Activated T-cell treated with anti-CD3 and anti-CD28 coated beads, Interleukin-2, amount 50 U/mL, for 48 hours (primary cell): ENCODE measurements around the gene CANT1.
"Not testable (repeated sequence)": the region's sequence is repeated elsewhere in the genome, so short reads cannot be mapped to it uniquely, and the experiment has no call there.

Experiments used
- DNase-seq, 2 experiments: peaks; one replicate each; pipeline ENCODE4 v3.0.0-alpha.2; 2020

CANT1 gene

DNA sequence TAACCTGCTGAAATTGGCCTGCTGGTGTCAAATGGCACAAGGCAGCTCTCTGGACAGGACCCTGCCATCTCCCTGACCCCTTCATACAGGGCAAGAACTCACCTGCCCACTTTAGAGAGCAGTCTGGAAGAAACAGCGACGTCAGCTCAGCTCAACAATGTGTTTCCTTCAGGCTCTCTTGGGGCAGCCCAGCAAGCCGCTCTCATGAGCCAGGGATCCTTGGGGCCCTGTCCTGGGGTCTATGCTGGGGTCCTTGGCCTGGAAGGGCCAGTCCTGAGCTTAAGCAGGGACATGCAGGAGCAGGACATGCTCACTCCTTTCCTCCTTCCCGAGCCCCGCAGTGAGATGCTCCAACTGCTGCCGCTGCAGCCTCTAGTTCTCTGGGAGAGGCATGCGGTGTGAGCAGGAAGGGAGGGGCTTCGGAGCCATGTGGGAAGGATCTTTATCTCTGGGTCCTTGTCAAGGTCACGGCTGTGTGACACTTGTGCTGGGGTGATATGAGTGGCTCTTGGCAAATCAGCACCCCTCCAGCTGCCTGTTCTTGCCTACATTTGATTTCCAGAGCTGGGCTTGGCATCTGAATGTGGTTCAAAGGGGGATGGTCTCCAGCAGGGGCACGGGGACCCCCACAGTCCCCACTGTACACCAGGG lies 17.8 kb upstream of the CANT1 start:
- DNase-seq, result no peak

- DNase-seq, result no peak
Measured at GRCh38 chr17:79026376-79027273, 17.1 kb upstream of the CANT1 start.

- no peak for DNase-seq
Measured at GRCh38 chr17:79024901-79025737, 15.6 kb upstream of the CANT1 start.

DNA sequence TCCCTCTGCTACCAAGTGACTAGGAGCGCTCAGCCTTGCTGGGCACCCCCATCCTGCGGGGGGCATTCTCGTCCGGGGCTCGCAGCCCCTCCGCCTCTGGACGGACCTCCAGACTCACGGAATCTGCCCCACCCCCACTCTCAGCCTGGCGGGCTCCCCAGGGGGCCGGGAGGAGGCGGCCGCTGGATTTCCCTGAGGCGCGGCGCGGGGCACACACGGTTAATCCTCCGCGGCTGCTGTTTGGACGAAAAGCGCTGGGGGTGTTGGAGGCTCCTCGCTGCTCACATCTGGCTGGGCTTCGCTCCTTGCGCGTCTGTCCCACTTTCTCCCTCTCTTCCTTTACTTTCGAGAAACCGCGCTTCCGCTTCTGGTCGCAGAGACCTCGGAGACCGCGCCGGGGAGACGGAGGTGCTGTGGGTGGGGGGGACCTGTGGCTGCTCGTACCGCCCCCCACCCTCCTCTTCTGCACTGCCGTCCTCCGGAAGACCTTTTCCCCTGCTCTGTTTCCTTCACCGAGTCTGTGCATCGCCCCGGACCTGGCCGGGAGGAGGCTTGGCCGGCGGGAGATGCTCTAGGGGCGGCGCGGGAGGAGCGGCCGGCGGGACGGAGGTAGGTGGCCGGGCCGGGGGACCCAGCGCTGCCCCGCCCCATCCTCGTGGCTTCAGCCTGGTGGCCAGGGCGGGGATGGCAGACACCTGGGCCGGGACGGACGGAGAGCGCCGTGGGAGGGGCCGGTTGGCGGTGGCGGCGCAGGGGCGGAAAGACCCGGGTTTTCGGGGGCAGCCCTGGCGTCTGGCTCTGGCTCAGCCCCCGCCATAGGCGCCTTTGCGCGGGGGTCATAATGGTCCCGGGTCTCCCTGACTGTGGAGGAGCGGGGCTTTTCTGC lies 14.6 kb upstream of the CANT1 start, which contains the start of gene C1QTNF1:
Gene C1QTNF1 (plus strand): TSS at position 284 of the 886 bp plus-strand sequence. CDS start 19,800 bp downstream, outside the sequence.
- DNase-seq, result peak in 1 of 2 experiments; percentile 57

DNA sequence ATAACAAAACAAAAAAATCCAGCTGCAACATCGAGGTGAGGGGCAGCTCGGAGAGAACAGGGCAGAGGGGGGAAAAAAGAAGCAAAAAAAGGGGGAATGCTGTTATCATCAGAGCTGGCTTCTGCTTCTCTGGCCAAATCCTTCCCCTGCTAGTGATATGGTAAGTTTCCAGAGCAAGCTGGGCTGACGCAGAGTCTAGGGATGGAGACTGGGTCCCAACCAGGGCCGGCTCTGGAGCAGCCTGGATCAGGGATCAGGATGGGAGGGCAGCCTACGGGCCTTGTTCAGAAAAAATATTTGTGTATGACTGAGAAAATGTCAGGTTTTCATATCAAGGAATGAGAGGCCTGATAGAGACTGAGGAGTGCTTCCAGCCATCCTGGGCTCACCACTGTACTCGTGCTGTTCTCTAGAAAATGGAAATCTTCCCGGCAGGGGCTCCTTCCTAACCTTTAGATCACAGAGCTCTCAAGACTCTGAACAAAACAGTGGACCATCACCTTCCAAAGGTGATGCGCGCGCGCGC lies 13.7 kb upstream of the CANT1 start:
- no peak for DNase-seq

- DNase-seq, result no peak
Measured at GRCh38 chr17:79022507-79022991, 13.0 kb upstream of the CANT1 start.

DNA sequence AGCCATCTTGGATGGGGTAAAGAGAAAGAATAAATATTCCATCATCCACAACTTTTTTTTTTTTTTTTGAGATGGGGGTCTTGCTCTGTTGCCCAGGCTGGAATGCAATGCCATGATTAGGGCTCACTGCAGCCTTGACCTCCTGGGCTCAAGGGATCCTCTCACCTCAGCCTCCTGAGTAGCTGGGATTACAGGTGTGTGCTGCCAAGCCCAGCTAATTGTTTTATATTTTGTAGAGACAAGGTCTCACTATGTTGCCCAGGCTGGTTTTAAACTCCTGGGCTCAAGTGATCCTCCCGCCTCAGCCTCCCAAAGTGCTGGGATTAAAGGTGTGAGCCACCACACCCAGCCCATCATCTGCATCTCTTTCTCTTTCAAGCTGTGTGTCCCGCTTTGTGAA lies 12.4 kb upstream of the CANT1 start:
- not testable (repeated sequence) for DNase-seq

DNA sequence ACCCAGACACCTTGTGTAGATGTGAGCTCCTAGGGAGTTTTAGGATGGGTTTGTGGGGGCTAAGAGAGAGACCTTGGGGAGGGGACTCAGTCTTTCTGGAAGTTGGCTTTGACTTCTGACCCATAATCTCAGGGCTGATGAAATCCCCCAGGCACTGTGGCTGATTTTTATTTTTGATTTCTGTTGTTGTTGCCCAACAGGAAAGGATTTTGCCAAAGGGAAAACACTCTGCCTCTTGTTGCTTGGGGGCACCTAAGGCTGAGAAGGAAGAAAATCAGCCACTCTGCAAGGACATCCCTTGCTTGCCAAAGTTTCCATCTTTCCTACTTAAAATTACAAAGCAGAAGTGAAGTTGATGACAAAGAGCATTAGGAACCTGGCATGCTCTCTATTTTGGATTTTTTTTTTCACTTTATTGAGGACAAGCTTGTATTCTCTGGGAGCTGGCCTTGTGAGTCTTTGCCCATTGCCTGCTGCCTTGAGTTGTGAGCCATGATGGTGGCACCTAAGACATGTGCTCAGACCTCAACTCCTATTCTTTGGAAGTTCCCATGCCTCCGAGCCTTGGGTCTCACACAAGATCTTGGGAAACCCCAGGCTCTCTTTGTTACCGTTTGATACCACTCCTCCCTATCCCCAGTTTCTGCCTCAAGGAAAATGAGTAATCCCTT lies 11.2 kb upstream of the CANT1 start:
- no peak for DNase-seq

GRCh38 chr17:79019632-79020584 lies 10.3 kb upstream of the CANT1 start:
- DNase-seq, result peak; percentile 60 to 63

DNA sequence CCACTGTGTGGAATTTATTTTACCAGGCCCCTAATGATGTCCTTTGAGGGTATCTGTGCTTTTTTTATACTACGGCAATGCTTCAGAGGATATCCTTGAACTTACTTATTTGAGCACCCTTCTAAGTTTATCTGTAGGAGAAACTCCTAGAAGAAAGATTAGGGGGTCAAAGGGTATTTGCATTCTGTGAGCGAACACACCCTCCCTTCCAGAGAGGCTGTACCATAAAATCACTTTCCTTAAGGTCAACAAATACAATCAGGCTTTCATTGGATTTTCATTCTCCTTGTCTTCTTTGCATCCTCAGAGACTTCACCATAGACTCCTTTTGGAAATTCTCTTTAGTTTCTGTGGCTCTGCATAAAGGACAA lies 9.7 kb upstream of the CANT1 start:
- DNase-seq, result no peak

DNA sequence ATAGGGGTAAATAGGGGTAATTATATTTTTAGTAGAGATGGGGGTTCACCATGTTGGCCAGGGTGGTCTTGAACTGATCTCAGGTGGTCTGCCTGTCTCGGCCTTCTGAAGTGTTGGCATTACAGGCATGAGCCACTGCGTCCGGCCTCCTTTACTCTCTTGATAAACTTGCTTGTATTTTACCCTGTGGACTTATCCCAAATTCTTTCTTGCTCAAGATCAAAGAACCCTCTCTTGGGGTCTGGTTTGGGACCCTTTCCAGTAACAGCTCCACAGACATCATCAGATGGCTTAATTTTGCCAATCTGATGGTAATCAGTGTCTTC lies 8.8 kb upstream of the CANT1 start:
- DNase-seq, result no peak

- DNase-seq, result no peak
Measured at GRCh38 chr17:79017546-79018369, 8.2 kb upstream of the CANT1 start.

- no peak for DNase-seq
Measured at GRCh38 chr17:79014158-79014758, 4.7 kb upstream of the CANT1 start.

- DNase-seq, result no peak
Measured at GRCh38 chr17:79012563-79013134, 3.1 kb upstream of the CANT1 start.

- no peak for DNase-seq
Measured at GRCh38 chr17:79011451-79012147, 2.0 kb upstream of the CANT1 start.

- DNase-seq, result no peak
Measured at GRCh38 chr17:79010304-79010646, 711 bp upstream of the CANT1 start.

GRCh38 chr17:79008666-79009387 lies 737 bp downstream of the CANT1 start:
- no peak for DNase-seq
